ENCODE results near the gene PTPRH.

PTPRH gene

DNA sequence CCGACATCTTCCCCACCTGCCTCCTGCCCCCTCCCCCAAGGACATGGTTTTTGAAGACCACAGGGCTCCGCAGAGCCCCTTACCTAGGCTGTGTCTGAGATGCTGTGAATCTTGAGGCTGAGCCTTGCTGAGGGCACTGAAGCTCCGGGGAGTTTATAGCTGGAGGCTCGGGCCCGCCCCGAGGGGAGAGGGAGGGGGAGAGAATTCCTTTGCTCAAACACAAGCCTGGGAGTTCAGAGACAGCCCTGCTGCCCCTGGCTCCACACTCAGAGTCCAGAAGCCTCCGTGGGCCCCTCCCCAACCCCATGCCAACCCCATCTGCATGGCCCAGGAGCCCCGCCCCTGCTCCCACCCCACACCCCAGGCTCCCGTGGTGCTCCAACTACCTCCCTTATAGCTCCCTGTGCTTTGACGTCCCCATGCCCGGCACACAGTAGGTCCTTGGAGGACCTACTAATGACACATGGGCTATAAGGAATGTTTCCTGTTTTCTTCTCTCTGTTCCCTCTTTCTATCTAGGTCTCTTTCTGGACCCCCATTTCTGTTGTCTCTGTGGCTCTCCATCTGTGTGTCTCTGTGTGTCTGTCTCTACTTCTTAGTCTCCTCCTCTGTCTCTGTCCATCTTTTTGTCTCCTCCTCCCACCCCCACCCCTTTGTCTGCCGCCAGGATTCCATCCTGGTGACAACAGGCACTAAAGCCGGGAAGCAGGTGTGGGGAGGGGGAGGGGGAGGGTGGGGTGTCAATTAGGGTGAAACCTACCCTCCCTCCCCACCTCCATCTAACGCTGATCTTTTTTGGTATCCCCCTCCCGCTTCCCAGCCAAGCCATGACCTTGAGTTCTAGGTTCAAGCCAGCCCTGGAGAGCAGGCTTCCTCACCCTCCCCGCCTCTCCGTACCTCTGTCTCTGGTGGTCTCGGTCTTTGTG is 60.0 kb downstream of the PTPRH start, which contains the start of gene TNNT1:
Gene TNNT1, minus strand, starts transcription at position 129 of the 926 bp plus-strand sequence. CDS start 2,049 bp downstream, outside the sequence.
- TF ChIP-seq, protein P1, sequence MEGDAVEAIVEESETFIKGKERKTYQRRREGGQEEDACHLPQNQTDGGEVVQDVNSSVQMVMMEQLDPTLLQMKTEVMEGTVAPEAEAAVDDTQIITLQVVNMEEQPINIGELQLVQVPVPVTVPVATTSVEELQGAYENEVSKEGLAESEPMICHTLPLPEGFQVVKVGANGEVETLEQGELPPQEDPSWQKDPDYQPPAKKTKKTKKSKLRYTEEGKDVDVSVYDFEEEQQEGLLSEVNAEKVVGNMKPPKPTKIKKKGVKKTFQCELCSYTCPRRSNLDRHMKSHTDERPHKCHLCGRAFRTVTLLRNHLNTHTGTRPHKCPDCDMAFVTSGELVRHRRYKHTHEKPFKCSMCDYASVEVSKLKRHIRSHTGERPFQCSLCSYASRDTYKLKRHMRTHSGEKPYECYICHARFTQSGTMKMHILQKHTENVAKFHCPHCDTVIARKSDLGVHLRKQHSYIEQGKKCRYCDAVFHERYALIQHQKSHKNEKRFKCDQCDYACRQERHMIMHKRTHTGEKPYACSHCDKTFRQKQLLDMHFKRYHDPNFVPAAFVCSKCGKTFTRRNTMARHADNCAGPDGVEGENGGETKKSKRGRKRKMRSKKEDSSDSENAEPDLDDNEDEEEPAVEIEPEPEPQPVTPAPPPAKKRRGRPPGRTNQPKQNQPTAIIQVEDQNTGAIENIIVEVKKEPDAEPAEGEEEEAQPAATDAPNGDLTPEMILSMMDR (IDR thresholded peaks at IDR 0.05), result no peak

DNA sequence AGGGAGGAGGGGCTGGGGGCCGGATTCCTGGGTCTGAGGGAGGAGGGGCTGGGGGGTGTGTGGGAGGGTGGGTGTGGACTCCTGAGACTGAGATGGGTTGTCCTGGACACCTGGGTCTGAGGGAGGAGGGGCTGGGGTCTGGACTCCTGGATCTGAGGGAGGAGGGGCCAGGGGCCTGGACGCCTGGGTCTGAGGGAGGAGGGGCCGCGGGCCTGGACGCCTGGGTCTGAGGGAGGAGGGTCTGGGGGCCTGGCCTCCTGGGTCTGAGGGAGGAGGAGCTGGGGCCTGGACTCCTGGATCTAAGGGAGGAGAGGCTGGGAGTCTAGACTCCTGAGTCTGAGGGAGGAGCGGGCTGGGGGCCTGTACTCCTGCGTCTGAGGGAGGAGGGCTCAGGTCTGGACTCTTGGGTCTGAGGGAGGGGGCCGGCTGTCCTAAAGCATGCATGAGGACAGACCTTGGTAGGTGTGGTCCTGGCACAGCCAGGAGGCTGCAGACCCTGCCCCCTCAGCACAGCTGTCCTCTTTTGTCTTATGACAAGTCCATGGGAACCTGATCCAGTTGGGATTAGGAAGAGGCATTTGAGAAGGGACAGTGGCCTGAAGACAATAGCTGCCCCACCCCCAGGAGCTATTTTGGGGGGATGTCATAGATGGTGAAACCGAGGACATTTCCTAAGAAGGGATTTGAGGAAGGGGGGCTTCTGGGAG is 61.6 kb downstream of the PTPRH start:
- TF ChIP-seq, protein P1 (IDR thresholded peaks at IDR 0.05), result no peak

DNA sequence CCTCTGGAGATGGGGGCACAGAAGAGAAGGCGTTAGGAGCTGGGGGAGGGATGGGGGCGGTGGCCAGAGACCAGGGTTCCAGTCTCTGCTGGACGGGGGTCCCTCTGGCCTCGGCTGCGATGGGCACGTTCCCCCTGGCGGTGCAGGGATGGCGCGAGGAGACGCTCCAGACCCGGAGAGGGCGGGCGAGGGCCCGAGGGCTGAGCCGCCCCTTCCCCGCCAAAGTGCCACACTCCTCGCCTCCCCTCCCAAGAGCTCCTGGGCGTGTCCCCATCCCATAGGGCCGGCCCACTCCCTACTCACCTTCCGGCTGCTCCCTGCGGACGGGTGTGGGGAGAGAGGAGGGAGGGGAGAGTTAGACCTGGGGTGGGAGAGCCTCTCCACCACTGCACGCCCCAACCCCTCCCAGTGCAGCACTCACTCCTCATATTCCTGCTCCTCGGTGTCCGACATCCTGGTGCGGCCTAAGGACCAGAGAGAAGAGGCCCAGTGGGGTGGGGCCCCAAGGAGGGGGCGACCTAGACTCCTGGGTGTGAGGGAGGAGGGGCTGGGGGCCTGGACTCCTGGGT is 62.5 kb downstream of the PTPRH start:
- TF ChIP-seq, protein P1 (IDR thresholded peaks at IDR 0.05), result no peak

DNA sequence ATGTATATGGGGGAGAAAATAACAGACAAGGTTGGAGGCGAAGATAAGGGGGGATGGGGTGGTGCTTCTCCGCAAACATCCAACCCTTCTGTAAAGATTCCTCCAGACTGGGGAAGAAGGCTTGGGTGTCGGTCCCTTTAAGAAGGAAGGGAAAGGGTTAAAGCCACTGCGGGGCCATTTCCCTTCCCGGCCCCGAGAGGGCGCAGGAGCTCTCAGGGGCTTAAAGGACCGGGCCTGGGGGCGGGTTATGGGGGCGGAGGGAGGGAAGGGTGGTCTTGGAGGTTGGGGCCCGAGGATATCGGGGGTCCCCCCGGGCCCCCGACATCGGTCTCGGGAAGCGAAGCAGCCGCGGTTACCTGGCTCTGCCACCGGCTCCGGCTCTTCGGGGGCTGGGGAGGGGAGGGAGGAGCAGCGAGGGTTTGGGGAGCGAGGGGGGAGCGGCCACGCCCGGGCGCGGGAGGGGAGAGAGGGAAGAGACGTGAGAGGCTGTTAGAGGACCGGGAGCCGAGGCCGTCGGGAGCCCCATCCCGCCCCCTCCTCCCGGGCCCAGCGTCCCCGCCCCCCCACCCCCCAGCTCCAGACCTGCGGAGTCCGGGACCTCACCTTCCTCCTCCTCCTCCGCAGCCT is 63.1 kb downstream of the PTPRH start:
- TF ChIP-seq, protein P1 (IDR thresholded peaks at IDR 0.05), result peak; percentile 41

DNA sequence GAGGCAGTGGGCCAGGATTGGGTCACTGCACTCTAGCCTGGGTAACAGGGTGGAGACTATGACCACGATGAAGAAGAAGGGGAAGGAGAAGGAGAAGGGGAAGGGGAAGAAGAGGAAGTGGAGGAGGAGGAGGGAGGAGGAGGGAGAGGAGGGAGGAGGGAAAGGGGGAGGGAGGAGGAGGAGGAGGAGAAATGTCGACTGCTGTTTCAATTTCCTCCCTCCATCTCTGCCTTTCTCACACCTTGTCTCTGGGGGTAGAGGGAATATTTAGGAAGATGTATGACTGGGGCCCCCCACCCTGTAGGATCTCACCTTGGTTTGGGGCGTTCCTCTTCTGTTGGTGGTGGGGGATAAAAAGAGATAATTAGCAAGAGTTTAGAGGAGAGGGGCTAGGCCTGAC is 64.1 kb downstream of the PTPRH start:
- TF ChIP-seq, protein P1 (IDR thresholded peaks at IDR 0.05), result no peak

DNA sequence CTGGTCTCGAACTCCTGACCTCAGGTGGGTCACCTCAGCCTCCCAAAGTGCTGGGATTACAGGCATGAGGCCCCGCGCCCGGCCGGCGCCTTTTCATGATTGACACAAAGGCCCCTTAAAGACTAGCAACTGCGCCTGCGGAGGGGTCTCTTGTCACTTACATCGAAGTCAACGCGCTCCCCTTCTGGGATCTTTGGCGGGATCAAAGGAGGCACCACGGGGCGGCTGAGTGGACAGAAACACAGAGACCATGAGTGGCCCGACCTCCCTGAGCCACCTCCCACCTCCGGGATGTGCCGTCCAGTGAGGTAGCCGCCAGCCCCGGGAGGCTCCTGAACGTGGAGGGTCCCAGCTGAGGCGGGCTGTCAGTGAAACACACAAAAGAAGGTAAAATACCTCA is 67.6 kb downstream of the PTPRH start:
- TF ChIP-seq, protein P1 (IDR thresholded peaks at IDR 0.05), result no peak

DNA sequence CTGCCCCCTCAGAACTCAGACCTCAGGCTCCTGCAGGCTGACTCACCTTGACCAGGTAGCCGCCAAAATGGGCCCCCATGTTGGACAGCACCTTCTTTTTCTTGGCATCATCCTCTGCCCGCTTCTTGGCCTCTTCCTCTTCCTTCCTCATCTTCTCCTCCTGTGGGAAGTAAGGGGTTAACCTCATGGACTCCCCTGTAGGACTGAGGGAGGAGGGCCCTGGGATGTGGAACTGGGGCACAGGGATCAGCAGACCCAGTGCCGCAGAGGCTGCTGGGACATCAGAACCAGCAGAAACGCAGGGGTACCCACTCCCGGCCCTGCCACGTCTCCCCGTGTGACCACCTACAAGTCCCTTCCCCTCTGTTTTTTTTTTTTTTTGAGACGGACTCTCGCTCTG is 71.4 kb downstream of the PTPRH start:
- TF ChIP-seq, protein P1 (IDR thresholded peaks at IDR 0.05), result no peak
